H1 (cell line): ENCODE data around the gene IKZF5. TPM values are rescaled to one million over a fixed set of nuclear protein-coding genes. Genes with fewer than 3 reads are reported as not detected.

Source experiments
- CTCF ChIA-PET: fragments of 300-600 bp; sonication (Branson Sonifier 250); formaldehyde crosslinking; loops from one replicate; lab custom pipeline; 2021; ENCODE audit not compliant: partially characterized antibody; lab: Charles Lee
- POLR2A ChIA-PET: fragments of 300-600 bp; sonication (Branson Sonifier 250); formaldehyde crosslinking; loops from one replicate; lab custom pipeline; 2021; ENCODE audit warnings: inconsistent platforms; ENCODE audit not compliant: partially characterized antibody; lab: Charles Lee
- DNase-seq, 2 experiments: peaks; one replicate each; pipeline versions ENCODE4 v3.0.0 to v3.0.0-alpha.2; 2010 to 2022; ENCODE audit warnings: low spot score in 2 of 2, low read depth in 1 of 2, mixed read lengths in 1 of 2
- FAIRE-seq: peaks from 2 replicates; lab custom pipeline; 2011; peaks lifted over from hg19 to GRCh38; lab: Jason Lieb, UNC
- H2AFZ ChIP-seq: 2 replicates; pipeline ENCODE4 v1.8.1; 2012; ENCODE audit warnings: low read length, inconsistent platforms
- H2AK5ac ChIP-seq: 2 replicates; pipeline ENCODE4 v1.6.1; 2013; ENCODE audit warnings: low read depth, low read length
- H2BK120ac ChIP-seq: replicated peaks from 2 replicates; pipeline ENCODE3; 2013; ENCODE audit warnings: low read depth, low read length, inconsistent platforms
- H2BK12ac ChIP-seq: 2 replicates; pipeline ENCODE4 v1.6.1; 2013; ENCODE audit warnings: low read depth, low read length
- H2BK15ac ChIP-seq: 2 replicates; pipeline ENCODE4 v1.6.1; 2013; ENCODE audit warnings: low read length
- H2BK20ac ChIP-seq: 2 replicates; pipeline ENCODE4 v1.6.1; 2013; ENCODE audit warnings: low read length
- H2BK5ac ChIP-seq: 2 replicates; pipeline ENCODE4 v1.6.1; 2013; ENCODE audit warnings: low read depth, low read length
- H3K14ac ChIP-seq: 2 replicates; pipeline ENCODE4 v1.6.1; 2013; ENCODE audit warnings: inconsistent platforms; ENCODE audit not compliant: insufficient read length
- H3K18ac ChIP-seq: 2 replicates; pipeline ENCODE4 v1.6.1; 2013; ENCODE audit warnings: low read length; ENCODE audit errors: extremely low read depth
- H3K23ac ChIP-seq: 2 replicates; pipeline ENCODE4 v1.6.1; 2013; ENCODE audit warnings: inconsistent platforms; ENCODE audit not compliant: insufficient read length
- H3K23me2 ChIP-seq: 2 replicates; pipeline ENCODE4 v1.6.1; 2013; ENCODE audit warnings: low read depth, low read length
- H3K27ac ChIP-seq: 2 replicates; pipeline ENCODE4 v1.6.1; 2011; ENCODE audit warnings: low read depth, low read length, inconsistent platforms
- H3K27me3 ChIP-seq, 4 experiments: replicated peaks in 1 of 4; 1 replicate in 1 of 4; 2 replicates in 3 of 4; pipeline versions ENCODE4 v1.6.1 to v1.8.1; 2011 to 2013; ENCODE audit warnings: low read length in 3 of 4, mild to moderate bottlenecking in 3 of 4, inconsistent platforms in 2 of 4, mixed read lengths in 2 of 4, moderate library complexity in 1 of 4; ENCODE audit not compliant: control insufficient read depth in 3 of 4, insufficient read depth in 3 of 4; ENCODE audit errors: extremely low read depth in 1 of 4
- H3K36me3 ChIP-seq, 4 experiments: 2 replicates each; pipeline versions ENCODE4 v1.6.1 to v1.8.1; 2011 to 2013; ENCODE audit warnings: mild to moderate bottlenecking in 4 of 4, low read length in 3 of 4, moderate library complexity in 2 of 4, control low read depth in 1 of 4, inconsistent platforms in 1 of 4; ENCODE audit not compliant: insufficient read depth in 4 of 4, control insufficient read depth in 2 of 4
- H3K4ac ChIP-seq: replicated peaks from 2 replicates; pipeline ENCODE3; 2013; ENCODE audit warnings: low read length, low read depth, mixed read lengths, inconsistent platforms; ENCODE audit not compliant: insufficient read length
- H3K4me1 ChIP-seq, 4 experiments: replicated peaks in 1 of 4; 1 replicate in 1 of 4; 2 replicates in 3 of 4; pipeline versions ENCODE4 v1.6.1 to v1.8.1; 2011 to 2013; ENCODE audit warnings: low read length in 3 of 4, inconsistent platforms in 2 of 4, mixed read lengths in 1 of 4; ENCODE audit not compliant: insufficient read depth in 4 of 4, control insufficient read depth in 3 of 4
- H3K4me2 ChIP-seq, 2 experiments: 2 replicates each; pipeline versions ENCODE4 v1.6.1 to v1.8.1; 2011 to 2013; ENCODE audit warnings: low read depth in 2 of 2, low read length in 2 of 2, control low read depth in 1 of 2, inconsistent platforms in 1 of 2, mild to moderate bottlenecking in 1 of 2; ENCODE audit not compliant: insufficient read depth in 1 of 2
- H3K4me3 ChIP-seq, 4 experiments: fragments of 200-600, 300-600 bp in 1 of 4; sonication (generic), shearing (Covaris generic), sonication (Bioruptor Twin) in 1 of 4; 2 replicates each; pipeline versions ENCODE4 v1.5.1 to v1.8.1; 2011 to 2016; ENCODE audit warnings: low read length in 4 of 4, low read depth in 3 of 4, control low read depth in 2 of 4, inconsistent platforms in 2 of 4, mild to moderate bottlenecking in 2 of 4, mixed read lengths in 1 of 4, moderate library complexity in 1 of 4; ENCODE audit not compliant: insufficient read depth in 2 of 4; ENCODE audit errors: extremely low read depth in 1 of 4
- H3K56ac ChIP-seq: replicated peaks from 2 replicates; pipeline ENCODE3; 2013; ENCODE audit warnings: low read depth, mild to moderate bottlenecking, mixed read lengths, low read length, inconsistent platforms; ENCODE audit not compliant: insufficient read length
- H3K79me1 ChIP-seq: 2 replicates; pipeline ENCODE4 v1.6.1; 2013; ENCODE audit warnings: low read depth, low read length, control low read depth
- H3K79me2 ChIP-seq, 2 experiments: 2 replicates each; pipeline versions ENCODE4 v1.6.1 to v1.8.1; 2012 to 2013; ENCODE audit warnings: low read length in 2 of 2, mild to moderate bottlenecking in 2 of 2, inconsistent platforms in 1 of 2; ENCODE audit not compliant: insufficient read depth in 2 of 2, control insufficient read depth in 1 of 2
- H3K9ac ChIP-seq, 4 experiments: replicated peaks in 1 of 4; 1 replicate in 1 of 4; 2 replicates in 3 of 4; pipeline versions ENCODE4 v1.6.1 to v1.8.1; 2011 to 2013; ENCODE audit warnings: low read depth in 3 of 4, low read length in 3 of 4, control low read depth in 2 of 4, mild to moderate bottlenecking in 2 of 4, moderate library complexity in 2 of 4, inconsistent platforms in 1 of 4; ENCODE audit errors: extremely low read depth in 1 of 4
- H3K9me3 ChIP-seq, 2 experiments: 2 replicates each; pipeline versions ENCODE4 v1.6.1 to v1.8.1; 2012 to 2013; ENCODE audit warnings: mild to moderate bottlenecking in 2 of 2, moderate library complexity in 2 of 2, control low read depth in 1 of 2, inconsistent platforms in 1 of 2, low read depth in 1 of 2, low read length in 1 of 2, mixed read lengths in 1 of 2; ENCODE audit not compliant: insufficient read depth in 2 of 2
- H4K20me1 ChIP-seq, 2 experiments: replicated peaks in 1 of 2; 2 replicates each; pipeline versions ENCODE3 to v1.8.1; 2011 to 2013; ENCODE audit warnings: inconsistent platforms in 2 of 2, low read length in 2 of 2, mild to moderate bottlenecking in 1 of 2; ENCODE audit not compliant: insufficient read depth in 2 of 2, control insufficient read depth in 1 of 2
- H4K5ac ChIP-seq: 2 replicates; pipeline ENCODE4 v1.6.1; 2013; ENCODE audit warnings: low read length, low read depth, mixed read lengths, inconsistent platforms; ENCODE audit not compliant: insufficient read length
- H4K8ac ChIP-seq: 2 replicates; pipeline ENCODE4 v1.8.0; 2013; ENCODE audit warnings: mild to moderate bottlenecking, moderate library complexity, low read length, inconsistent platforms; ENCODE audit not compliant: insufficient read depth; ENCODE audit errors: extremely low read depth
- H4K91ac ChIP-seq: replicated peaks from 2 replicates; pipeline ENCODE3; 2013; ENCODE audit warnings: low read length, mixed read lengths, inconsistent platforms; ENCODE audit not compliant: insufficient read length
- ASH2L ChIP-seq: fragments of 200-600, 300-600 bp; sonication (generic); IDR thresholded peaks from one replicate; pipeline ENCODE4 v1.7.1; 2017; ENCODE audit warnings: low read length
- BCL11A ChIP-seq, 2 experiments: IDR thresholded peaks; one replicate each; pipeline ENCODE4 v1.6.1; 2011; ENCODE audit warnings: low read depth in 2 of 2, low read length in 2 of 2, mild to moderate bottlenecking in 2 of 2
- CBX8 ChIP-seq: fragments of 300-800, 300-1000 bp; sonication (generic); IDR thresholded peaks from 2 replicates; pipeline ENCODE4 v1.7.1; 2016; ENCODE audit warnings: low read depth, low read length, borderline replicate concordance
- CHD1 ChIP-seq: IDR thresholded peaks from 2 replicates; pipeline ENCODE4 v1.6.1; 2012; ENCODE audit warnings: low read depth, low read length, improper control_type of control experiment
- CTBP2 ChIP-seq: IDR thresholded peaks from 2 replicates; pipeline ENCODE4 v1.7.0; 2011; ENCODE audit warnings: borderline replicate concordance, mild to moderate bottlenecking, moderate library complexity, mixed read lengths, low read length; ENCODE audit not compliant: insufficient read depth, insufficient read length
- EZH2 ChIP-seq: fragments of 200-600 bp; sonication (generic); IDR thresholded peaks from 2 replicates; pipeline ENCODE4 v1.7.1; 2012; ENCODE audit warnings: low read depth, mild to moderate bottlenecking, moderate library complexity, low read length, inconsistent platforms; ENCODE audit not compliant: severe bottlenecking
- JUN ChIP-seq: IDR thresholded peaks from 2 replicates; pipeline ENCODE4 v1.6.1; 2011; ENCODE audit warnings: low read depth, mild to moderate bottlenecking, improper control_type of control experiment, low read length
- JUND ChIP-seq: IDR thresholded peaks from 2 replicates; pipeline ENCODE4 v1.6.1; 2011; ENCODE audit warnings: mild to moderate bottlenecking, improper control_type of control experiment, low read length
- SP2 ChIP-seq: IDR thresholded peaks from 2 replicates; pipeline ENCODE4 v1.6.1; 2012; ENCODE audit warnings: mild to moderate bottlenecking, low read length, inconsistent platforms
- SUZ12 ChIP-seq: fragments of 200-600 bp; sonication (generic); IDR thresholded peaks from 2 replicates; pipeline ENCODE4 v1.6.1; 2012; ENCODE audit warnings: mild to moderate bottlenecking, inconsistent platforms, low read length, moderate library complexity, mixed read lengths
- TAF1 ChIP-seq: IDR thresholded peaks from 2 replicates; pipeline ENCODE4 v1.6.1; 2011; ENCODE audit warnings: mild to moderate bottlenecking, low read depth, low read length
- TAF7 ChIP-seq: optimal IDR thresholded peaks from 2 replicates; pipeline ENCODE3; 2011; ENCODE audit warnings: low read depth, mild to moderate bottlenecking, inconsistent platforms, low read length, moderate library complexity, borderline replicate concordance
- YY1 ChIP-seq: IDR thresholded peaks from 2 replicates; pipeline ENCODE4 v1.6.1; 2011; ENCODE audit warnings: low read depth, mild to moderate bottlenecking, low read length
- WGBS, 2 experiments: shearing (Covaris generic) in 1 of 2; methylation state at CpG; one replicate each; pipeline versions ENCODE4 v1.1.6 to v1.1.7; 2013 to 2015; ENCODE audit warnings: low lambda C conversion rate in 2 of 2, mixed read lengths in 2 of 2, inconsistent platforms in 1 of 2, low coverage in 1 of 2, missing lambda C conversion rate in 1 of 2; ENCODE audit not compliant: insufficient replicate concordance in 2 of 2, insufficient coverage in 1 of 2, insufficient read length in 1 of 2; ENCODE audit errors: extremely low coverage in 1 of 2, missing lambda C conversion rate in 1 of 2; 5-methylcytosine and 5-hydroxymethylcytosine counted together
- polyA plus RNA-seq, 7 experiments: library from polyadenylated mRNA; depleted of rRNA in 3 of 7; stranded (reverse) in 5 of 7; unstranded in 2 of 7; fragments of >200 nt in 5 of 7; fragments of 200-250 nt in 2 of 7; gene quantifications; 1 replicate in 5 of 7; 2 replicates in 1 of 7; 4 replicates in 1 of 7; pipeline versions ENCODE4 v1.2.1 to v1.2.3, GENCODE V29; 2011 to 2013; ENCODE audit warnings: missing spikeins in 2 of 7, mixed read lengths in 2 of 7
- total RNA-seq: library from RNA; stranded (reverse); fragmentation: NEBNext Ultra II Directional; extraction: Animal tissue kit (Norgen Biotek cat#: 25700); gene quantifications from 2 replicates; pipeline ENCODE4 v1.2.1, GENCODE V29; 2021
- TF ChIP-seq, protein P1 (sequence below): IDR thresholded peaks from 2 replicates; pipeline ENCODE4 v1.6.1; 2012; ENCODE audit warnings: inconsistent platforms

The IKZF5 gene
- total and polyA plus RNA-seq, 2 of the 8 experiments (the other 6 are each of a cell fraction or from before 2014, with no cell fraction given), result 5.2 to 15.3 TPM

- Histone ChIP-seq H3K4me3 (no peak overlapping the region), H2BK15ac (no peak overlapping the region), H3K36me3 (peaks cover 0 to 4% (median 3%) of the 10 kb centered on the region in 4 experiments; a peak in 4 of 8 replicates), H4K20me1 (no peaks in the 10 kb centered on the region), H3K18ac (no peak overlapping the region), H2BK5ac (no peak overlapping the region), H4K5ac (no peak overlapping the region), H4K8ac (no peak overlapping the region), H3K4me2 (no peak overlapping the region), H2BK20ac (no peak overlapping the region), H3K23me2 (peaks cover 4% of the 10 kb centered on the region; the same call in 1 of the 2 replicates), H3K79me1 (no peaks in the 10 kb centered on the region), H2BK120ac (no peak overlapping the region), H3K9ac (no peak overlapping the region), H3K23ac (no peak overlapping the region), H3K27ac (no peak overlapping the region), H3K56ac (no peak overlapping the region), H2AK5ac (no peak overlapping the region), H2BK12ac (no peak overlapping the region), H2AFZ (no peak overlapping the region), H3K9me3 (peaks cover 7 to 8% of the 10 kb centered on the region in 2 experiments; a peak in 3 of 4 replicates), H3K79me2 (peaks cover 0 to 9% of the 10 kb centered on the region in 2 experiments; a peak in 1 of 4 replicates), H3K27me3 (peaks cover 7 to 15% (median 13%) of the 10 kb centered on the region in 4 experiments), H3K4ac (no peak overlapping the region), H3K4me1 (peaks cover 0 to 3% (median 0%) of the 10 kb centered on the region in 4 experiments; a peak in 1 of 7 replicates), H3K14ac (no peak overlapping the region), H4K91ac (no peak overlapping the region)
- ChIA-PET CTCF (interaction anchor here (0.8 to 1.3 kb wide), 3 partner anchors 9 to 335 kb away, joined by 3 read pairs; no protein-coding TSS in a partner anchor), POLR2A (no interaction called here)
- no peak for FAIRE-seq
- 90% methylated on average over 1 of the region's 1 CpG; no CpG with 5 or more reads in 1 of the 2 experiments for WGBS, 2 experiments
- no peak for DNase-seq
- TF ChIP-seq JUN (no peak), EZH2 (no peak), TAF7 (no peak), BCL11A (IDR thresholded peaks at IDR 0.05; ENCODE audit: low read depth in 2 of 2, low read length in 2 of 2) (no peak), YY1 (no peak), TAF1 (no peak), CBX8 (no peak), CHD1 (no peak), CTBP2 (no peak), SP2 (no peak), SUZ12 (no peak), JUND (no peak), ASH2L (no peak)
- TF ChIP-seq, protein P1, sequence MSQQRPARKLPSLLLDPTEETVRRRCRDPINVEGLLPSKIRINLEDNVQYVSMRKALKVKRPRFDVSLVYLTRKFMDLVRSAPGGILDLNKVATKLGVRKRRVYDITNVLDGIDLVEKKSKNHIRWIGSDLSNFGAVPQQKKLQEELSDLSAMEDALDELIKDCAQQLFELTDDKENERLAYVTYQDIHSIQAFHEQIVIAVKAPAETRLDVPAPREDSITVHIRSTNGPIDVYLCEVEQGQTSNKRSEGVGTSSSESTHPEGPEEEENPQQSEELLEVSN, result no peak
Observed at GRCh38 chr10:122955892-122956291, 52.7 kb downstream of the IKZF5 start.
